Pancreas (tissue), 10 donors: ENCODE data around the gene ARHGAP33. TPM values are rescaled to one million over a fixed set of nuclear protein-coding genes. Genes with fewer than 3 reads are reported as not detected.
"Not testable (repeated sequence)": the region's sequence is repeated elsewhere in the genome, so short reads cannot be mapped to it uniquely, and the experiment has no call there.

Experiments used
- ATAC-seq, 4 donors: fragments of 200-7000 bp; cut with Tn5 transposase; one replicate each; pipeline versions ENCODE4 v1.8.0 to v1.9.1; 2020; ENCODE audit warnings: mild to moderate bottlenecking in 4 of 4, moderate library complexity in 4 of 4
- DNase-seq, 6 donors: peaks; one replicate each; pipeline ENCODE4 v3.0.0-alpha.2; 2020
- FAIRE-seq: peaks from 2 replicates; lab custom pipeline; 2012; peaks lifted over from hg19 to GRCh38; lab: Jason Lieb, UNC
- H3K27ac ChIP-seq, 4 donors: fragments of 200-600 bp; sonication (generic); 1 replicate in 3 of 4; 2 replicates in 1 of 4; pipeline versions ENCODE4 v1.5.0 to v1.8.0; 2020
- H3K27me3 ChIP-seq, 4 donors: fragments of 200-600 bp; one replicate each; pipeline ENCODE4 v1.8.0; 2021
- H3K36me3 ChIP-seq, 3 donors: fragments of 200-600 bp; sonication (generic) in 1 of 3; one replicate each; pipeline versions ENCODE4 v1.5.0 to v1.8.0; 2020 to 2021
- H3K4me1 ChIP-seq, 3 donors: fragments of 200-600 bp; one replicate each; pipeline ENCODE4 v1.8.0; 2021
- H3K4me3 ChIP-seq, 4 donors: fragments of 200-600 bp; sonication (generic) in 2 of 4; one replicate each; pipeline versions ENCODE4 v1.5.0 to v1.8.0; 2020 to 2021
- H3K9me3 ChIP-seq, 4 donors: fragments of 200-600 bp; one replicate each; pipeline ENCODE4 v1.8.0; 2021
- WGBS, 2 donors: extraction: QIAGEN DNeasy Blood & Tissue Kit; methylation state at CpG; one replicate each; pipeline ENCODE4 v1.1.7; 2013; 5-methylcytosine and 5-hydroxymethylcytosine counted together
- intact Hi-C, 3 donors: fragments of 100-400 bp; cut with DNase I; formaldehyde crosslinking; loops; one replicate each; pipeline versions ENCODE4 v1.11.1 to v1.14.2; 2022
- polyA plus RNA-seq, 2 donors: library from polyadenylated mRNA; stranded (reverse); fragments of 200-250 nt; gene quantifications; one replicate each; pipeline ENCODE4 v1.2.3, GENCODE V29; 2013
- total RNA-seq, 6 donors: library from RNA; stranded (reverse); fragmentation: NEBNext Ultra II Directional in 4 of 6; extraction: Animal tissue kit (Norgen Biotek cat#: 25700) in 4 of 6; gene quantifications; one replicate each; pipeline versions ENCODE4 v1.2.1 to v1.2.4, GENCODE V29; 2021 to 2023
- TF ChIP-seq, protein P1 (sequence below), 4 donors: fragments of 200-600 bp; sonication (generic) in 3 of 4; IDR thresholded peaks; one replicate each; pipeline versions ENCODE4 v1.5.0 to v1.8.0; 2021; ENCODE audit warnings: antibody characterized with exemption in 4 of 4
- donor health status: healthy with polysubstance abuse.
- donor health status: DM: no; HTN: no; CAD: no; lungs with moderate emphysema.
- donor health status: DM: no; HTN: no; CAD: no.
- donor health status: control.
- donor health status: control.
- donor health status: Bipolar disorder and iron deficiency.
- donor health status: DM: yes; HTN: yes; CAD: no.
- donor health status: DM: no; HTN: no; CAD: no.
- donor health status: DM: no; HTN: no; CAD: no.
- donor health status: DM: yes; HTN: yes; CAD: no.

Gene ARHGAP33
- total and polyA plus RNA-seq, 8 donors = 2.7 to 39.6 (median 10.0) TPM

DNA sequence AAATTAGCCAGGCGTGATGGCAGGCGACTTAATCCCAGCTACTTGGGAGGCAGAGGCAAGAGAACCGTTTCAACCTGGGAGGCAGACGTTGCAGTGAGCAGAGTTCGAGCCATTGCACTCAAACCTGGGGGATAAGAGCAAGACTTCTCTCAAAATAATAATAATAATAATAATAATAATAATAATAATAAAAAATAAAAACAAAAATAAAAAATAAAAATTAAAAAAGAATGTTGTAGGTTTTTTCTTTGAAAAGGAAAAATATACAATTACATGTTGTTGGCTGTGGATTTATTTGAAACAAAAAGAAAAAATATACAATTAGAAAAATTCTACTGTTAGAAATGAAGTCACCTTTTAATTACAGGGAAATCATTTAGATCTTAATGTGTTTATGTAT is 48.8 kb downstream of the ARHGAP33 start:
- H3K27ac ChIP-seq = no peak overlapping the region
- no peak for FAIRE-seq
- WGBS, 2 donors = 91 to 92% methylated on average over 5 of the region's 5 CpGs

DNA sequence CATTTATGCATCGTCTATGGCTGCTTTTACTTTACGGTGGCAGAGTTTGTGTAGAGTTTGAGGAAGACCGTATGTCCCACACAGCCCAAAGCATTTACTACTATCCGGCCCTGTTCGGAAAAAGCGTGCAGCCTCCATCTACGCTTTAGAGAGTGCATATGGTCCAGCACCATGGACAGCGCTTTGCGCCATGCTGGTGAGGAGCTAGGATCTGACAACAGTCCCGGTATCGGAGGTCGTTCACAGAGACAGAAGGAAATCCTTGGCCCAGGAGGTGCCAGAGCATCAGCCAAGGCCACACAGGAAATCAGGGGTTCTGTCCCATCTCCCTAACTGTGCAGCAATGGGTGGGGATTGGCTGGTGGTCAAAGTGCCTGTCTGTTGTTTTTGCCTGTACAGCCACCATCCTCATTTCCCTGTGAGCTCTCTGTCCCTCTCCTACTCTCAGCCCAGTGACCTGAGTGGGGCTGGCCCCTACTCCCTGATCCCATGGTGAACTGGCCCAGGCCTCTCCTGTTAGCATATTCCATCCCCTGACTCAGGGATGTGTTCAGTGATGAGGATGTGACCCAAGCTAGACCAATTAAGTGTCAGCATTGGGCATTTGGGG is 53.4 kb downstream of the ARHGAP33 start:
- intact Hi-C loops = no loop called here

More for the DNA sequence above, 48.8 kb downstream of the ARHGAP33 start:
- TF ChIP-seq, protein P1, sequence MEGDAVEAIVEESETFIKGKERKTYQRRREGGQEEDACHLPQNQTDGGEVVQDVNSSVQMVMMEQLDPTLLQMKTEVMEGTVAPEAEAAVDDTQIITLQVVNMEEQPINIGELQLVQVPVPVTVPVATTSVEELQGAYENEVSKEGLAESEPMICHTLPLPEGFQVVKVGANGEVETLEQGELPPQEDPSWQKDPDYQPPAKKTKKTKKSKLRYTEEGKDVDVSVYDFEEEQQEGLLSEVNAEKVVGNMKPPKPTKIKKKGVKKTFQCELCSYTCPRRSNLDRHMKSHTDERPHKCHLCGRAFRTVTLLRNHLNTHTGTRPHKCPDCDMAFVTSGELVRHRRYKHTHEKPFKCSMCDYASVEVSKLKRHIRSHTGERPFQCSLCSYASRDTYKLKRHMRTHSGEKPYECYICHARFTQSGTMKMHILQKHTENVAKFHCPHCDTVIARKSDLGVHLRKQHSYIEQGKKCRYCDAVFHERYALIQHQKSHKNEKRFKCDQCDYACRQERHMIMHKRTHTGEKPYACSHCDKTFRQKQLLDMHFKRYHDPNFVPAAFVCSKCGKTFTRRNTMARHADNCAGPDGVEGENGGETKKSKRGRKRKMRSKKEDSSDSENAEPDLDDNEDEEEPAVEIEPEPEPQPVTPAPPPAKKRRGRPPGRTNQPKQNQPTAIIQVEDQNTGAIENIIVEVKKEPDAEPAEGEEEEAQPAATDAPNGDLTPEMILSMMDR (IDR thresholded peaks at IDR 0.05) = no peak
- intact Hi-C loops = no loop called here
- no peaks in the 10 kb centered on the region for H3K36me3 ChIP-seq
- ATAC-seq = no peak
- no peak overlapping the region for H3K4me3 ChIP-seq
- H3K9me3 ChIP-seq = no peaks in the 10 kb centered on the region
- H3K4me1 ChIP-seq = no peaks in the 10 kb centered on the region
- DNase-seq = no peak
- H3K27me3 ChIP-seq = no peaks in the 10 kb centered on the region

DNA sequence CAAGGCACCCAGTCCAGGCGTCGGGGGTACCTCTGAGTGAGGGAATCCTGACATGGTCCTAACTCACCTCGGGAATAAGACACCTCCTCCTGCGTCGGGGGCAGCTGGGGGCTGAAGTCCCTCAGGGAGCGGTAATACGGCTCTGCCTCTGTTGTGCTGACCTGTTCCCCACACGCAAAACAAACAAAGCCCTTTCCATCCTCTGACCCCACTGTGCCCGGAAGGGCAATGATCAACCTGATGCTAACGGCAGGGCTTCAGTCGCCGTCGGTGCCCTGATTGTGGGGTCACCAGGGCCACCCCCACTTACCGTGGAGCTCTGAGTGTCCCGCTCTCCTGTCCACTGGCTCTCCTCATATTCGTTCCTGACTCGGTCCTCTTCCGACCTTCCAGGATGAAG is 55.6 kb downstream of the ARHGAP33 start:
- Histone ChIP-seq H3K4me3 (no peak overlapping the region), H3K9me3 (no peaks in the 10 kb centered on the region), H3K4me1 (peaks cover 0 to 8% (median 3%) of the 10 kb centered on the region in 3 donors), H3K27me3 (no peaks in the 10 kb centered on the region), H3K36me3 (no peaks in the 10 kb centered on the region), H3K27ac (no peak overlapping the region)
- intact Hi-C loops = no loop called here
- ATAC-seq = no peak
- no peak for FAIRE-seq
- no peak for DNase-seq
- TF ChIP-seq, protein P1 (IDR thresholded peaks at IDR 0.05) = no peak
- WGBS, 2 donors = 80 to 88% methylated on average over 16 to 18 of the region's 18 CpGs

More for the DNA sequence above, 53.4 kb downstream of the ARHGAP33 start:
- TF ChIP-seq, protein P1 (IDR thresholded peaks at IDR 0.05) = no peak
- no peak overlapping the region for H3K4me3 ChIP-seq
- H3K36me3 ChIP-seq = no peaks in the 10 kb centered on the region
- H3K27me3 ChIP-seq = no peaks in the 10 kb centered on the region
- ATAC-seq = peak in 2 of 4 donors; percentile 57 to 74
- H3K27ac ChIP-seq = no peak overlapping the region
- peaks cover 0 to 8% (median 3%) of the 10 kb centered on the region in 3 donors for H3K4me1 ChIP-seq
- no peak for FAIRE-seq
- 53 to 54% methylated on average over 12 of the region's 12 CpGs for WGBS, 2 donors
- DNase-seq = peak in 2 of 6 donors; percentile 26 to 71
- H3K9me3 ChIP-seq = no peaks in the 10 kb centered on the region

DNA sequence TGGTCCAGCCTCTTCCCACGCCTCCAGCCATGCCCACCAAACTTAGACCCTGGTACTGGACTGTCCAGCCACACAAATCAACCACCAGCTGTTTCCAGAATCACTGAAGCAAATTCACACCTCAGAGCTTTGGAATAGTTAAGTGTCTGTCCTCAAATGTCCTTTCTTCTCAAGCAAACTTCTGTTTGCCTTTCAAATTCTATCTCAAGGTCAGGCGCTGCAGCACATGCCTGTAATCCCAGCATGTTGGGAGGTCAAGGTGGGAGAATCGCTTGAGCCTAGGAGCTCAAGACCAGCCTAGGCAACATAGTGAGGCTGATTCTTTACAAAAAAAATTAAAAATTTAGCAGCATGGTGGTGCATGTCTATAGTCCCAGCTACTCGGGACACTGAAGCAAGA is 56.7 kb downstream of the ARHGAP33 start:
- peak overlapping the region in 1 of 4 donors; percentile 33 for H3K27ac ChIP-seq
- ATAC-seq = peak in 3 of 4 donors; percentile 38 to 82 (median 75)
- no peaks in the 10 kb centered on the region for H3K27me3 ChIP-seq
- TF ChIP-seq, protein P1 (IDR thresholded peaks at IDR 0.05) = no peak
- peak in 1 of 6 donors; percentile 18 for DNase-seq
- H3K4me1 ChIP-seq = peaks cover 0 to 8% (median 3%) of the 10 kb centered on the region in 3 donors
- WGBS, 2 donors = 24 to 28% methylated on average over 4 of the region's 4 CpGs
- no peak overlapping the region for H3K4me3 ChIP-seq
- no peaks in the 10 kb centered on the region for H3K36me3 ChIP-seq
- intact Hi-C loops = no loop called here
- no peaks in the 10 kb centered on the region for H3K9me3 ChIP-seq
- no peak for FAIRE-seq

DNA sequence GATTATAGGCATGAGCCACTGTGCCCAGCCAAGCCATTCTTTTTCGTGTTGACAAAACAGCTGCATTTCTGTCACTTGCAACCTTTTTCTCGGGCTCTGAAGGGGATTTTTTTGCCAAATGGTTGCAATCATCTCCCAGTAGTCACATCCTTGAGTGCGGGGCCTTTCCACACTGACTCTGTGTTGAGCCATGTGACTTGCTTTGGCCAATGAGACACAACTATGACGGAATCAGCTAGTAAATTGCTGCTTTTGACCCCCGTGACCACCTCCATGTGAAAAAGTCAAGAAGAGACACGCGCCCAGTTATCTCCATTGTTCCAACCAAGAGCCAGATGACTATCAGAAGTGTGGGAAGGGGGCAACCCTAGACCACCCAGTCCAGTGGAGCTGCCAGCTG is 58.6 kb downstream of the ARHGAP33 start:
- FAIRE-seq (no peak), ATAC-seq (no peak), DNase-seq (peak in 1 of 6 donors; percentile 2)
- Histone ChIP-seq H3K9me3 (no peaks in the 10 kb centered on the region), H3K4me3 (no peak overlapping the region), H3K27ac (no peak overlapping the region), H3K4me1 (peaks cover 0 to 8% (median 3%) of the 10 kb centered on the region in 3 donors), H3K36me3 (no peaks in the 10 kb centered on the region), H3K27me3 (no peaks in the 10 kb centered on the region)
- 82 to 87% methylated on average over 7 of the region's 7 CpGs for WGBS, 2 donors
- intact Hi-C loops = no loop called here
- TF ChIP-seq, protein P1 (IDR thresholded peaks at IDR 0.05) = no peak

DNA sequence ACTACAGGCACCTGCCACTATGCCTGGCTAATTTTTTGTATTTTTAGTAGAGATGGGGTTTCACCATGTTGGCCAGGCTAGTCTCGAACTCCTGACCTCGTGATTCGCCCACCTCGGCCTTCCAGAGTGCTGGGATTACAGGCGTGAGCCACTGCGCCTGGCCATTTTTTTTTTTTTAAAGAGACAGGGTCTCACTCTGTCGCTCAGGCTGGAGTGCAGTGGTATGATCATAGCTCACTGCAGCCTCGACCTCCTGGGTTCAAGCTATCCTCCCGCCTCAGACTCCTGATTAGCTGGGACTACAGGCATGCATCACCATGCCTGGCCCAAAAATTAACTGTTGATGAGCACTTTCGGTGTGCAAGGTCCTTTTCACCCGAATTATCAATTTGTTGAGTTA is 60.7 kb downstream of the ARHGAP33 start:
- FAIRE-seq, ATAC-seq, H3K4me1 ChIP-seq, H3K9me3 ChIP-seq, H3K27ac ChIP-seq, H3K4me3 ChIP-seq, intact Hi-C loops, H3K36me3 ChIP-seq, H3K27me3 ChIP-seq: not testable (repeated sequence)
- 71 to 74% methylated on average over 11 of the region's 11 CpGs for WGBS, 2 donors
- peak in 1 of 6 donors; percentile 0 for DNase-seq
